Stimulated activated memory B cell treated with anti-CD40 and anti-IgM and Interleukin-4, amounts not matched to agents 10 μg/mL and 1 μg/mL and 100 μg/mL, for 72 hours (primary cell): Measurements from ENCODE around the gene PDZD2.

Experiments
- ATAC-seq: fragments of 150-1000 bp; cut with Tn5 transposase; 2 replicates; pipeline ENCODE4 v1.10.0; 2021
- H3K27ac Mint-ChIP-seq: one replicate; pipeline ENCODE4 v1.8.0; 2022; ENCODE audit warnings: mild to moderate bottlenecking, mixed read lengths
- H3K27me3 Mint-ChIP-seq: one replicate; pipeline ENCODE4 v1.8.0; 2022; ENCODE audit warnings: mixed read lengths
- H3K36me3 Mint-ChIP-seq: one replicate; pipeline ENCODE4 v1.8.0; 2022; ENCODE audit warnings: mixed read lengths
- H3K4me1 Mint-ChIP-seq: one replicate; pipeline ENCODE4 v1.8.0; 2022; ENCODE audit warnings: mixed read lengths
- H3K4me3 Mint-ChIP-seq: one replicate; pipeline ENCODE4 v1.8.0; 2022; ENCODE audit warnings: mild to moderate bottlenecking, moderate library complexity, mixed read lengths
- H3K9me3 Mint-ChIP-seq: one replicate; pipeline ENCODE4 v1.8.0; 2022; ENCODE audit warnings: mixed read lengths

Gene PDZD2

DNA sequence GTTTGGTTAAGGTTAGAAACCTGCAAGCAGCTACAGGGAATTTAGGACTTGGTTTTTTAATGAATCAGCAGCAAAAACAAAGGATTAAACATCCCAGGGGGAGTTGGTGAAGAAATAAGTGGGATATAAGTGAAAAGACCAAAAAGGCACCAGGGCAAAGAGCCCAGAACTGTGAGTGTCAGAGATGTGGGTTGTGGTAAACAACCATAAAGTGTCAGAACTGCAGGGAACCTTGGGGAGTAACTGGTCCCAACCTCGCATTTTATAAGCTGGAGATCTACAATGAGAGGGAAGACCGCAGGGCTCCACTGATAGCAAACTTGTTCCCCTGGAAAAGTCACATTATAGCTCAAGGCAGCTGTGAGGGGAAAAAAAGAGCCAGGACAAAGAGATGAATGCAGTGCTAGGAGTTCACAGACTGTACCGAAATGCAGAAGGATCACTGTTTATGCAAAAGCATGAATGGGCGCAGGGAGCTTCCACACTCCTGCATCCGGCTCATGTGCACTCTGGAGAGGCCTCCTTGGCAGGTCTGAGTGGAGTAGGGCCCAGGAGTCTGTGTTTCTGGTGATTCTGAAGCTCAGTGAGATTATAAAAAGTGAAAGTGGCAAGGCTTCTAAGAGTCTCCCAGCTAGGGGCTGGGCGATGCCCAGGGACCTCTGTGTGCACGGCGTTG is 378.9 kb downstream of the PDZD2 start:
- Mint-ChIP-seq H3K9me3 (no peaks in the 10 kb centered on the region), H3K36me3 (no peaks in the 10 kb centered on the region), H3K4me3 (no peak overlapping the region), H3K27me3 (no peaks in the 10 kb centered on the region), H3K4me1 (peaks cover 6% of the 10 kb centered on the region), H3K27ac (no peak overlapping the region)
- no peak for ATAC-seq

DNA sequence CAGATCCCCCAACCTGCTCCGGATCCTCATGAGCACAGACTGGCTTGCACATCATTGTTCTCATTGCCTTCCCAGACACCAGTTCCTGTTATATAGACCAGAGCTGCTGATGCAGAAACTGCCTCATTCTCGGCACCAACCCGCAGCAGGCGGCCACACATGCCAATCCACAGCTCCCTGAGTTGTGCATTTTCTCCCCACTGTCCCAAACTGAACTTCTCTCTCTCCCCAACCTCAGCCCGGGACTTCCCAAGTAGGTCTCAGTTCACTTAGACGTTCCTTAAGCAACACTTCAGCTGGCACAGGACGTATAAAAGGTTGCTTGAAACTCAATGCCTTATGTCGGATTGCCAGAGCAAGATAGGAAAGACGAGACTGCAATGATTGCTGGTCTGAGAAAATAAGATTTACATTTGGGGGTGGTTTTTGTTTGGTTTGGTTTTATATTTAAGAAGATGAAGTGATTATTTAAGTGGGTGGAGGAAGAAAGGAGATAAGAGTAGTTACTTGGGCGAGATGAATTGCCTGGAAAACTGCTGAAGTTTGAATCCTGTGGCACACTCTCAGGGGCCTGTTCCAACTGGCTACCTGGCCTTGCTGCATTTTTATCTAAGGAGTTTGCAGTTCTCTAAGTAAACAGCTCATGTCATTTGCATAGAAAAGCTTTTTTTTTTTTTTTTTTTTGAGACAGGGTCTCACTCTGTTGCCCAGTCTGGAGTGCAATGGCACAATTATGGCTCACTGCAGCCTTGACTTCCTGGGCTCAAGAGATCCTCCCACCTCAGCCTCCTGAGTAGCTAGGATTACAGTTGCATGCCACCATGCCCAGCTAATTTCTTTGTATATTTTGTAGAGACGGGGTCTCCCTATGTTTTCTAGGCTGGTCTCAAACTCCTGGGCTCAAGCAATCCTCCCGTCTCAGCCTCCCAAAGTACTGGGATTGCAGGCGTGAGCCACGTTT is 379.8 kb downstream of the PDZD2 start:
- Mint-ChIP-seq H3K27ac (no peak overlapping the region), H3K27me3 (no peaks in the 10 kb centered on the region), H3K4me1 (peaks cover 6% of the 10 kb centered on the region), H3K36me3 (no peaks in the 10 kb centered on the region), H3K4me3 (no peak overlapping the region), H3K9me3 (no peaks in the 10 kb centered on the region)
- ATAC-seq = no peak

DNA sequence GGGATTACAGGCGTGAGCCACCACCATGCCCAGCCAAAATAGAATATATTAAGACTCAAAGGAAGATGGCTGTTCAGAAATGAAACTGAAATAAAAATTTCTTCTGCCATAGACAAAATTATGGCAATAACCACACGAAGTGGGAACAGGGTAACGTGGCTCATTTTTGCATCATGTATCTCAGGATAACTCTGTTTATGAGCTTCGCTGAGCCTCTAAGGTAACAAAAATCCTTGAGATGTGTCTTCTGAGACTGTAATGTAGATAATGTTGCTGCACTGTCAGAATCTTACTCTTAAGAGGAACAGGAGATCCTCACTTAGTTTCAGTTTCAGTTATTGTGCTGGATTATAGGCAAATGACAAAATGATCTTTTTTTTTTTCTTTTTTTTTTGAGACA is 381.3 kb downstream of the PDZD2 start:
- peaks cover 6% of the 10 kb centered on the region for H3K4me1 Mint-ChIP-seq
- peak; percentile 71 for ATAC-seq
- H3K9me3 Mint-ChIP-seq = no peaks in the 10 kb centered on the region
- H3K27me3 Mint-ChIP-seq = no peaks in the 10 kb centered on the region
- H3K36me3 Mint-ChIP-seq = no peaks in the 10 kb centered on the region
- peak overlapping the region; percentile 44 for H3K4me3 Mint-ChIP-seq
- peak overlapping the region; percentile 50 for H3K27ac Mint-ChIP-seq

DNA sequence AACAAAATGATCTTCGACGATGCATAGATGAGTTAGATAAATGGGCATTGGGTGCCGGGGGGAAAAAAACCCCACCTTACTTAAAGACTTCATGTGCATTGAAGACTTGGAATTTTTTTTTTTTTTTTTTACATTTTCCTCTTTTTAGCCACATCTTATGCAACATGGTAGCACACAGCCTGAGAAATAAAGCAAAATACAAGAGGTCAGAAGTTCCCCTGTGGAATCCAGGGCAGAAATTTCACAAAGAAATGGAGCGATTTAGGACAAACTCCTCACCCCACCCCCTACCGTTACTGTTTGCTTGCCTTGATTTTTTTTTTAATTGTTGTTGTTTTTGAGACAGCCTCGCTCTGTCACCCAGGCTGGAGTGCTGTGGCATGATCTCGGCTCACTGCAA is 382.0 kb downstream of the PDZD2 start:
- Mint-ChIP-seq H3K27ac (peak overlapping the region; percentile 50), H3K9me3 (no peaks in the 10 kb centered on the region), H3K27me3 (no peaks in the 10 kb centered on the region), H3K4me3 (no peak overlapping the region), H3K36me3 (no peaks in the 10 kb centered on the region), H3K4me1 (peaks cover 6% of the 10 kb centered on the region)
- no peak for ATAC-seq

DNA sequence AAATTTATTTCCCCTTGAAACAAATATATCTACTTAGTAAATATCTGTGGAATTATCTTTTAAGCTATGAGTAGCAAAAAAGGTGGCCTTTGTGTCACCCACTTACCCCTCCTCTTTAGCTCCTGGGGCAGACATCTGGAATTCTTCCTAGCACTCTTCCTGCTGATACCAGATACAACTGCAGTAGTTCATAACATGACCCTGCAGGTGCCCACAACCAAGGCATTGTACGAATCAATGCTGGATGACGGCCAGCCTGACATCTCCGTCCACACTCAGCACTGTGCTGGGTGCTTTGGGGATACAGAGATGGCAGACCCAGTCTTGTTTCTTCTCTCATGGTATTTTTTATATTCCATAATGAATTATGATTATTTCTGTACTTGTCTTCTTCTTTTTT is 382.8 kb downstream of the PDZD2 start:
- Mint-ChIP-seq H3K4me1 (peaks cover 6% of the 10 kb centered on the region), H3K36me3 (no peaks in the 10 kb centered on the region), H3K4me3 (no peak overlapping the region), H3K27ac (no peak overlapping the region), H3K9me3 (no peaks in the 10 kb centered on the region), H3K27me3 (no peaks in the 10 kb centered on the region)
- ATAC-seq = no peak

DNA sequence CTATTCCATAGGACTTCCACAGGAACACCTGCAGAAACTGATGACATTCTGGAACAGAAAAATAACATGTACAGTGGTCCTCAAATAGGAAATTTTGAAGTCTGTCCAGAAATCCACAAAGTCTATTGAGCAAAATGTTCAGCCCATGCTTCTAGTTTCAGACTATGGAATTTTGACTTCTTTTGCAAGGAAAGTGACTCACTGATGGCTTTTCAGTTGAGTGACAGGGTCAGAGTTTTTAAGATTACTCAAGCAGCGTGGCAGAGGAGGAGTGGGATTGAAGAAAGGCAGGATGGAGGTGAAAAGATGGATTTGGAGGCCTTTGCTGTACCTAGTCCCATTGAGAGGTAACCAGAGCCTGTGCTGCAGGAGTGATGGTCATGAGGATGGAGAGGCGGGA is 383.7 kb downstream of the PDZD2 start:
- peaks cover 6% of the 10 kb centered on the region for H3K4me1 Mint-ChIP-seq
- no peaks in the 10 kb centered on the region for H3K9me3 Mint-ChIP-seq
- H3K27me3 Mint-ChIP-seq = no peaks in the 10 kb centered on the region
- no peak overlapping the region for H3K4me3 Mint-ChIP-seq
- H3K36me3 Mint-ChIP-seq = no peaks in the 10 kb centered on the region
- ATAC-seq = no peak
- H3K27ac Mint-ChIP-seq = no peak overlapping the region

DNA sequence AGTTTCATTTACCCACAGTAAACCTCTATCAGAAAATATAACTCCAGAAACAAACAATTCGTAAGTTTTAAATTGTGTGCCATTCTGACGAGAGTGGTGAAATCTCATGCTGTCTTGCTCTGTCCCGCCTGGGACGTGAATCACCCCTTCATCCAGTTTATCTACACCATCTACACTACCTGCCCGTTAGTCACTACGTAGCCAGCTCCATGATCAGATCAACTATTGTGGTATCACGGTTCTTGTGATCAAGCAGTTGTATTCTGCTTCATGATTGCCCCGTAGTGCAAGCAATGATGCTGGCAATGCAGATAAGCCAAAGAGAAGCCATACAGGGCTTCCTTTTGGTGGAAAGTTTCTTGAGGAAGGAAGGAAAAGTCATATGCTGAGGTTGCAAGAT is 384.9 kb downstream of the PDZD2 start:
- ATAC-seq = no peak
- H3K4me3 Mint-ChIP-seq = no peak overlapping the region
- H3K27me3 Mint-ChIP-seq = no peaks in the 10 kb centered on the region
- H3K27ac Mint-ChIP-seq = no peak overlapping the region
- no peaks in the 10 kb centered on the region for H3K36me3 Mint-ChIP-seq
- H3K9me3 Mint-ChIP-seq = no peaks in the 10 kb centered on the region
- peaks cover under 1% of the 10 kb centered on the region for H3K4me1 Mint-ChIP-seq

DNA sequence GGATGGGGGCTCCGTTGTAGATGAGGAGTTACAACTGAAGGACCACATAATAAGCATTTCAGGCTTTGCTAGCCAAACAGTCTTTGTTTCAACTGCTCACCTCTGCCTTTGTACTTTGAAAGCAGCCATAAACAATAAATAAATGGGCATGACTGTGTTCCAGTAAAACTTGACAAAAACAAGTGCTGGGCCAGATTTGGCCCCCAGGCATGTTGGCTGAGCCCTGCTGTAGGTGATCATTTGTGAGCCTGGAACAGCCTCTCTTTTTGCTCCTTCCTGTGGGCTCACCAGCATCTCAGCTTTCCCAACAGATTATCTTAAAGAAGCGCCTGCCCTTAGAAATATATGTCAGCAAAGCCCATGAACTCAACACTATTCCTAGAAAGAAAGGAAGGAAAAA is 385.8 kb downstream of the PDZD2 start:
- Mint-ChIP-seq H3K9me3 (no peaks in the 10 kb centered on the region), H3K4me1 (no peaks in the 10 kb centered on the region), H3K27me3 (no peaks in the 10 kb centered on the region), H3K4me3 (no peak overlapping the region), H3K36me3 (no peaks in the 10 kb centered on the region), H3K27ac (no peak overlapping the region)
- ATAC-seq = no peak

DNA sequence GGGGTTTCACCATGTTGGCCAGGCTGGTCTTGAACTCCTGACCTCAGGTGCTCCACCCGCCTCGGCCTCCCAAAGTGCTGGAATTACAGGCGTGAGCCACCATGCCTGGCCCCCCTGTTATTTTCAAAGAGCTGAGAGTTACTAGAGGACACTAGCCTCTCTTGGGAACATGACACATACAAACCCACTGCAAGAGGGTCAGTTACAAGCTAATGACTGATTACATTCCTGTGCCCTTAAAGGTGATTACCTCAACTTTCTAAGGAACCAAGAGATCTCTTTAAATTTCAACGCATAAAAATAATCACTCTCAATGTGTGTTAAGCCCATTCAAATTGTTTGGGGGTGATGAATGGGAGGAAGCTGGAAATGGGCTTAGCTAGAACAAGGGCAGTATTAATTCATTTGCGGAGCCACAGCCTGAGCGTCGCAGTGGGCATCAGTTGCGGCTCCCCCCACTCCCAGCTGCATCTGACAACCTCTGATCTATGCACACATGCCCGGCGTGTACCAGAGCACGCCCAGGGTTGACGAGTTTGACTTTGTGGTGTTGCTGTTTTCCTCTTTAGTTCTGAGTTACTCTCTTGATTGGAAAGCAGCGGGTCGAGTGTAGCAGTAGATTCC is 388.3 kb downstream of the PDZD2 start:
- H3K27me3 Mint-ChIP-seq = peaks cover 12% of the 10 kb centered on the region
- no peak for ATAC-seq
- H3K27ac Mint-ChIP-seq = no peak overlapping the region
- H3K4me1 Mint-ChIP-seq = no peaks in the 10 kb centered on the region
- H3K36me3 Mint-ChIP-seq = no peaks in the 10 kb centered on the region
- no peak overlapping the region for H3K4me3 Mint-ChIP-seq
- H3K9me3 Mint-ChIP-seq = no peaks in the 10 kb centered on the region

DNA sequence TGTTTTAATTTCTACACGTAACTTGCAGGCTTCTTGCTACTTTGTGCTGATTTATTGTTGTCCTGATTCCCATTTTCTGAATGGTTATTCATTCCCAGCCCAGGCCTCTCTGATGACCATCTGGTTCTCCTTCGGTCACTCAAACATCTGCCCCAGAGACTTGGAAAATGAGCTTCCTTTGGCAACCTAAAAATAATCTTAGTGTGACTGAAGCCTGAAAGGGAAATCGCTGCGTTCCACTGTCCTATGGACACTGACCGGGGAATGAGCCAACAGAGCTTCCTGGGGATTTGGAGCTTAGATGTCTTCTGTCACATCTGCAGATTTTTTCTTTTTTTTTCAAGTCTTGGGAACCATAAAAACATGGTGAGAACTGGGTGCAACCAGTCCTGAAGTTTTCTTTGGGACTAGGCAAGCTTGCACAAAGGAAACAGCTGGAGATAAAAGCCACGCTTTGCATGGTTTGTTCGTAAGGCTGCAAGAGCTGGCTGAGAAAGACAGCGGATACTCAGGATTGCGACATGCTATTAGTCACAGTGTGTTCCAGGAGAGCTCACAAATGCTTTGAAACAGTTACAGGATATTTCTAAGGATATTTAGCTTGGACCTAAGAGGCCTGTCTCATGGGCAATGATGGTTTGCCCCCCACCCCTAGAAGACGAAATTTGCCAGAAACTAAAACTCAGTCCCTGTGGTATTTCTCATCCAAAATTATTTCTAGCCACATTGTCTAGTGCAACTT is 389.0 kb downstream of the PDZD2 start:
- Mint-ChIP-seq H3K4me1 (no peaks in the 10 kb centered on the region), H3K4me3 (no peak overlapping the region), H3K9me3 (no peaks in the 10 kb centered on the region), H3K27ac (no peak overlapping the region), H3K27me3 (peaks cover 18% of the 10 kb centered on the region), H3K36me3 (no peaks in the 10 kb centered on the region)
- no peak for ATAC-seq

DNA sequence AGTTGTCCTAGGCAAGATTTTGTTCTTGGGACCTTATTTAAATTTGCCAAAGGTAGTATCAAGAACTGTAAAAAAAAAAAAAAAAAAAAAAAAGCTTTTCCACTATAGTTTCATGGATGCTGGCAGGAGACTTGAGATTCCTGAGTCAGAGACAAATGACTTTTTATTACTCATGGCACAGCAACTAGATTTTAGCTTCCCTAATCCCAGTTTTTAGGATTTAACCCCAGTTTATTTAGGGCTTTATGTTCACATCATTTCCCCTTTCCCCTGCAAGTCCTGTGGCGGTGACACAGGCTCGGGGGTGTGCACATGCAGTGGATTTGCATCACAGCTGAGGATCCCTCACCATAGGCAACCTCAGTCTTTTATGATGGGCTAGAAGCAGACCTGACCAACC is 390.3 kb downstream of the PDZD2 start:
- Mint-ChIP-seq H3K27ac (no peak overlapping the region), H3K27me3 (peaks cover 18% of the 10 kb centered on the region), H3K4me1 (no peaks in the 10 kb centered on the region), H3K4me3 (no peak overlapping the region), H3K36me3 (no peaks in the 10 kb centered on the region), H3K9me3 (no peaks in the 10 kb centered on the region)
- ATAC-seq = no peak

DNA sequence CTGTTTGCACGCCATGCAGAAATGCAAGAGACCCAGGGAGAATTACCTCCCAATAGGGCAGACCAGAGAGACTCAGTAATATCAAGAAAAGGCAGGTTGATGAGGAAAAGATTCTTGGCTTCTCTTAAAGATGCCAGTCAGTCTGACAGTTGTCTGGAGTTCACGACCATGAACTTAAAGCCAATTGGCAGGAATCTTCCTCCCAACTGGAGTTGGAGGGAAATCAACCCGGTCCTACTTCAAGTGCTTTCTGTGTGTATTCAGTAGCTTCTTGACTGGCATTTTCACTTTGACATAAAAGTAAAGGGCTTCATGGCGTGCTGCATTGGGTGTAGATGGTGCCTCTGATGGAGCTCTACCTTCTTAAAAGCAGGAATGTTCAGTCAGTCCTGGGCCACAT is 390.9 kb downstream of the PDZD2 start:
- no peak overlapping the region for H3K27ac Mint-ChIP-seq
- no peaks in the 10 kb centered on the region for H3K36me3 Mint-ChIP-seq
- H3K4me1 Mint-ChIP-seq = no peaks in the 10 kb centered on the region

DNA sequence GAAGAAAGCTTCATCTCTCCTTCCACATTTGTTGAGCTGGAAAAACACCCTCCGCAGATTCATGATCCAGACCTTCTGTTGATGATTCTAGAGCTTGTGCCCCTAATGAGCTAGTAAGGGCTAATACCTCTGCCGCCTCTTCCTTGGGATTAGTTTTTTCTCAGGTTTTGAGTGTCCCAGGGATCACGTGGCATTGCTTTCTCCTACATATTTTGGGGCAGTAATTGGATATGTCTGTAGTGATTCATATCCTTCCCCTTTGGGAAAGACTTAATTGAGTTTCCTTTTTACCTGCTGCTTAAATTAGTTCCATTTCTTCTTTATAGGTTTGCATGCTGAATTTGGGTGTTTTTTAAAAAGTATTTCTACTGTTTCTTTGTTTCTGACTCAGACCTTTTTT is 391.3 kb downstream of the PDZD2 start:
- H3K36me3 Mint-ChIP-seq = no peaks in the 10 kb centered on the region
- H3K27me3 Mint-ChIP-seq = peaks cover 18% of the 10 kb centered on the region
- H3K27ac Mint-ChIP-seq = no peak overlapping the region
- no peak overlapping the region for H3K4me3 Mint-ChIP-seq
- no peak for ATAC-seq
- H3K4me1 Mint-ChIP-seq = no peaks in the 10 kb centered on the region
- no peaks in the 10 kb centered on the region for H3K9me3 Mint-ChIP-seq

More for the DNA sequence above, 390.9 kb downstream of the PDZD2 start:
- Mint-ChIP-seq H3K27me3 (peaks cover 18% of the 10 kb centered on the region), H3K9me3 (no peaks in the 10 kb centered on the region), H3K4me3 (no peak overlapping the region)
- ATAC-seq = no peak

DNA sequence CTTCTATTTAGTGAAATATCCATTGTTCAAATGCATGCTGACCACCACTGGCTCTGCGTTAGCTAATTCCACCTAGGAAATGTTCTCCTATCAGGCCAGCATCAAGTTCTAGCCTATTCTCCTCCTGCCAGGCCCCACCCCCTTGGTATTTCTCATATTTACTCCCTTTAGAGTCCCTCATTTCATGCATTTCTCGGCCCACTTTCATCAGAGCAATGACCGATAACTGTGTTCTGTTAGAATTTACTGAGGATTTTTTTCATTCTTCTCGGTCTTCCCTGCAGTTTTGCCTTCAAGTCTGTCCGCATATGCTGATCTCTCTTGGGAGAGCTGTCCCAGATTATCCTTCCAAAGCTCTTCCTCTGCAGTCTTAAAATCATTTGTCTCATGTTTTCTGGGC is 391.8 kb downstream of the PDZD2 start:
- Mint-ChIP-seq H3K36me3 (no peaks in the 10 kb centered on the region), H3K4me3 (no peak overlapping the region), H3K27ac (no peak overlapping the region), H3K4me1 (no peaks in the 10 kb centered on the region), H3K27me3 (peaks cover 18% of the 10 kb centered on the region), H3K9me3 (no peaks in the 10 kb centered on the region)
- no peak for ATAC-seq

DNA sequence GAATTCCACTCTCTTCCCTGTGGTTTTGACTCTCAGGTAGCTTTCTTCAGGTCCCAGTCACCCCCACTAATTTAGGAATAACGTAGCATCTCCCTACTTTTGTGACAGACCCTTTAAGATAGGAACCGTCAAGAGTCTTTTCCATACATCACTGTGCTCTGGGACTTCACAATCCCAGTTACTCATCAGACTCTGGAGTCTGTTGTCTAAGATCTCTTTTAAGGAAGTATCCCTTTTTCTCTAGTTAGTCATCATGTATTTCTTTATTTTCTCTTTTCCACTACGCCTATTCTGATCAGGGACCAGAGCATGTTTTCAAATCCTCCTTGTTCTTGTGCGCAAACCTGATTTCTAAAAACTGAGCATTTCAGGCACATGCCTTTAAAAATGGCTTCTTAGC is 392.2 kb downstream of the PDZD2 start:
- no peak for ATAC-seq

More for the DNA sequence above, 392.2 kb downstream of the PDZD2 start:
- Mint-ChIP-seq H3K27ac (no peak overlapping the region), H3K4me1 (no peaks in the 10 kb centered on the region), H3K9me3 (no peaks in the 10 kb centered on the region), H3K36me3 (no peaks in the 10 kb centered on the region), H3K27me3 (peaks cover 18% of the 10 kb centered on the region), H3K4me3 (no peak overlapping the region)
